ENCODE measurements around the gene GRK2.
A peak's percentile ranks its signal among the peaks of the same experiment; 100 is the strongest.
"Not testable (repeated sequence)": the region's sequence is repeated elsewhere in the genome, so short reads cannot be mapped to it uniquely, and the experiment has no call there.

Gene GRK2

DNA sequence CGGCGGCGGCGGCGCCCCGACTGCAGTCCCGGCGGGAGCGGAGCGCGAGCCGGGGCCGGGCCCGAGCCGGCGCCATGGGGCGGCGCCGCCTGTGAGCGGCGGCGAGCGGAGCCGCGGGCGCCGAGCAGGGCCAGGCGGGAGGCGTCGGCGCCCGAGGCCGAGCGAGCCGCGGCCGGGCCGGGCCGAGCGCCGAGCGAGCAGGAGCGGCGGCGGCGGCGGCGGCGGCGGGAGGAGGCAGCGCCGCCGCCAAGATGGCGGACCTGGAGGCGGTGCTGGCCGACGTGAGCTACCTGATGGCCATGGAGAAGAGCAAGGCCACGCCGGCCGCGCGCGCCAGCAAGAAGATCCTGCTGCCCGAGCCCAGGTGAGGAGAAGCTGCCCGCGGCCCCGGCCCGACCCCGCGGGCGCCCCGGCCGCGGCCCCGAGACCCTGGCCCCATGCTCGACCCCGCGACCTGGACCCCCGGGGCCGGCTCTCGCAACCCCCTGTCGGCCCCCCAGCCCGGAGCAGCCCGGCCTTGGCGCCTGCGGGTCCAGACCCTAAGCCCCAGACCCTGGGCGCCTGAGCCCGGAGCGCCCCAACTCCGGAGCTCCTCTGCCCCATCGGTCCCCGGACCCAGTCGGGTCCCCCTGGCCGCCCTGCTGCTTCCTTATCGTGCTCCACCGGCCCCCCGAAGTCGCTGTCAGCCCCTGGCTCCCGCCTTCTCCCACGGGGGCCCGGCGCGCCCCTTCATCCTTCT, at the start of gene GRK2:
GRK2 (plus strand) TSS at position 25 of the 739 bp plus-strand sequence; CDS start at position 252, 227 bp downstream.
- DNase-seq (ENCODE audit: low spot score) = peak; percentile 65

DNA sequence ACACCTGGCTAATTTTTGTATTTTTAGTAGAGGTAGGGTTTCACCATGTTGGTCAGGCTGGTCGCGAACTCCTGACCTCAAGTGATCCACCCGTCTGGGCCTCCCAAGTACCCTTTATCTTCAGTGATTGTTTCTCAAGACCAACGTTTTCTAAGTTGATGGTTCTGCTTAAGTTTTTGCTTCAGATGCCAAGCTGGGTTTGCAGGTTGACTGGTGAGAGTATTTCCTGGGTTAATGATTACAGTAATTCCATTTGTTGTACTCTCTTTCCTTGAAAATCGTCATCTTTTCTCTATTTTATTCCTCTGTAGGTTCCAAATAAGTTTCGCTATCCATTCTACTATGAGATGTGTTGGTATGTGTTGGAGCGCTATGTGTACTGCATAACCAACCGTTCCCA, 38.5 kb upstream of the GRK2 start:
- no peak for DNase-seq (ENCODE audit: low spot score)

DNA sequence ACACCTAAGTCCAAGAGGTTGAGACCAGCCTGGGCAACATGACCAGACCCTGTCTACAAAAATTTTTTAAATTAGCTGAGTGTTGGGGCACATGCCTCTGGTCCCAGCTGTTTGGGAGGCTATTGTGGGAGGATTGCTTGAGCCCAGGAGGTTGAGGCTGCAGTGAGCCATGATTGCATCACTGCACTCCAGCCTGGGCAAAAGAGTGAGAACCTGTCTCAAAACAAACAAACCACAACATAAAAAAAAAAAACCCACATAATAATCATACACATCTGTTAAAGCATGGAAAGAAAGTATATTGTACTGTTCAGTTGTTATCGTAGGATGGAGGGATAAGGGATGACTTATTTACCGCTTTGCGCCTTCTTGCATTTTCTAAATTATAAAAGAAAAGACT, 35.9 kb upstream of the GRK2 start:
- no peak for DNase-seq (ENCODE audit: low spot score)

DNA sequence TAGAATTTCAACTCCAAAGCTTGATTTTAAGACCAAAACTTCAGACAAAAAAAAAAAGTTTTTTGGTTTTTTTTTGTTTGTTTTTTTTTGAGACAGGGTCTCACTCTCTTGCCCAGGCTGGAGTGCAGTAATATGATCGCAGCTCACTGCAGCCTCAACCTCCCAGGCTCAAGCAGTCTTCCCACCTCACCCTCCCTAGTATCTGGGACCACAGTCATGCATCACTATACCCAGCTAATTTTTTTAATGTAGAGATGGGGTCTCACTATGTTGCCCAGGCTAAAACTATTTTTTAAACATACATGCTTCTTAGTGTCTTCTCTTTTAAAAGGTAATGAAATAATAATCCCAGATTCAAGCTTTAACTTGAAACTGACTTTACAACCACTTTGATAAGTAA, 35.4 kb upstream of the GRK2 start:
- DNase-seq (ENCODE audit: low spot score) = no peak

DNA sequence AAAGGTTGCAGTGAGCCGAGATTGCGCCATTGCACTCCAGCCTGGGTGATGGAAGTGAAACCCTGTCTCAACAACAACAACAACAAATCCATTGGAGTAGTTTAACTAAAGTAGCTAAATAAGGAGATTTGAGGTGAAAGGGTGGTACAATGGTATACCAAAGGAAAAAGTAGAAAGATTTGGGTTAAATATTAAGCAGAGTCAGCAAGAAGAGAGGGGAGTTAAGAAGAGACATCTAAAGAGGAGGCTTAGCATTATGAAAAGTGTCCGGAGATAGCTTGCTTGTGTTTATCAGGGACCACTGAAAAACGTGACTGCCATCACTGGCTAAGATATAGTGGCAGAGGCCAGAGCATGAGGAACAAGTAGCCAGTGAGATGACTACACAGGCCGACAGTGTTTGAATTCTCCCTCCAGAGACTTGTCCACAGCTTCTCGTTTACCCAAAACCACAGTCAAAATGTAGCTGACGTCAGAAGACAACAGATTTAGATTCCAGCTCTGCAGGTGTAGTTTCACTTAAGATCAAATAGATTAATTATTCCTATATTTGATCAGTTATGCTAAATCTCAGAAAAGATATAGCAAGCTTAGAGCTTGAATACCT, 32.6 kb upstream of the GRK2 start:
- DNase-seq (ENCODE audit: low spot score) = no peak

DNA sequence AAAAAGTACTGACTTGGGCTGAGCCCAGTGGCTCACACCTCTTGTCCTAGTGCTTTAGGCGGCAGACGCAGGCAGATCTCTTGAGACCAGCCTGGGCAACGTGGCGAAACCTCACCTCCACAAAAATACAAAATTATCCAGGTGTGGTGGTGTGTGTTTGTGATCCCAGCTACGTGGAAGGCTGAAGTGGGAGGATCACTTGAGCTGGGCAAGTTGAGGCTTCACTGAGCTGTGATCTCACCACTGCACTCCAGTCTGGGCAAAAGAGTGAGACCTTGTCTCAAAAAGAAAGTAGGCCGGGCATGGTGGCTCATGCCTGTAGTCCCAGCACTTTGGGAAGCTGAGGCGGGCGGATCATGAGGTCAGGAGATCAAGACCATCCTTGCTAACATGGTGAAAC, 31.7 kb upstream of the GRK2 start:
- not testable (repeated sequence) for DNase-seq (ENCODE audit: low spot score)

DNA sequence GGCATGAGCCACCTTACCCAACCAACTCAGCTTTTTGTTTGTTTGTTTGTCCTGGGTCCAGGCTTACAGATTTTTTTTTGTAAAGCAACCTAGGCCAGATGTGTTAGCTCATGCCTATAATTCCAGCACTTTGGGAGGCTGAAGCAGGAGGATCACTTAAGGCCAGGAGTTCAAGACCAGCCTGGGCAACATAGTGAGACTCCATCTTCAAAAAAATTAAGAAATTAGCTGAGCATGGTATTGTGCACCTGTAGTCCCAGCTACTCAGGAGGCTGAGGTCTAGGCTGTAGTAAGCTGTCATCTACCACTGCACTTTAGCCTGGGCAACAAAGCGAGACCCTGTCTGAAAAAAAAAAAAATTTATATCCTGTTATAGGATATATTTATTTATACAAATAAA, 28.7 kb upstream of the GRK2 start:
- DNase-seq (ENCODE audit: low spot score) = no peak

DNA sequence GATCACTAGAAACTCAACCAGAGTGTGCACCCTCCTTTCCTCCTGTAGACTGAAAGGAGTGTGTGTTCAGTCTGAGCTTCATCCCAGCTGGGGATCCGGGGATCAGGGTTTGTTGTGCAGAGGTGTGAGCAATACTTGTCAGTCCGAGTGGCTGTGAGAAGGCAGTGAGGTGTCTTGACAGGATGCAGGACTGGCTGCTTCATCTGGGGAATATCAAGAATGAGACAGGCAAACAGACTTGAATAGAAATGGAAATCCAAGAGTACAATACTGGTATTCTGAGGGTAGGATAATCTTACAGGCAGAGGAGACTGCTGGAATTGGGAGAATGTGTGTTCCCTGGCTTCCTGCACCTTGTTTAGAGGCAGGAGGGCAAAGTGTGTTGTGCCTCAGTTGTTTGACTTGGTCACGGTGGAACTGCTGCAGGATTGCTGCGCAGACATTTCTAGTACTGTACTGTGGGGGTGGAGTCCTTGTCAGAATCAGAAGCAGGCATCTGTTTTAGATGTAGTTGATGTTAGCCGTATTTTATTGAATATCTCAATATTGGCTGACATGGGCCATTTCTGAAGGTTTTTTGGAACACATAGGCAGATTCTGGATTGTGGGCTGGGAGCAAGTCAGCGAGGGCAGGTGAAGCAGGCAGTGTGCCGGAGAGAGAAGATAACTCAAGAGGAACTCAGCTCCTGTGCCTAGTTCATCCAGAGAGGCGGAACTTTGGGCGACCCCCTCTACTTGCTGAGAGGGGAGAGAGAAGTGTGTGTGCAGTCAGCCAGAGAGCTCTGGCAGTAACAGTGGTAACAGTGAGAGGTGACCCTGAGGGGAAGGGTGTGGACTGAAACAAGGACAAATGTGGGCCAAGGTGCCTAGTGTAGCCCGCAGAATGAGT, 27.1 kb upstream of the GRK2 start:
- DNase-seq (ENCODE audit: low spot score) = no peak

DNA sequence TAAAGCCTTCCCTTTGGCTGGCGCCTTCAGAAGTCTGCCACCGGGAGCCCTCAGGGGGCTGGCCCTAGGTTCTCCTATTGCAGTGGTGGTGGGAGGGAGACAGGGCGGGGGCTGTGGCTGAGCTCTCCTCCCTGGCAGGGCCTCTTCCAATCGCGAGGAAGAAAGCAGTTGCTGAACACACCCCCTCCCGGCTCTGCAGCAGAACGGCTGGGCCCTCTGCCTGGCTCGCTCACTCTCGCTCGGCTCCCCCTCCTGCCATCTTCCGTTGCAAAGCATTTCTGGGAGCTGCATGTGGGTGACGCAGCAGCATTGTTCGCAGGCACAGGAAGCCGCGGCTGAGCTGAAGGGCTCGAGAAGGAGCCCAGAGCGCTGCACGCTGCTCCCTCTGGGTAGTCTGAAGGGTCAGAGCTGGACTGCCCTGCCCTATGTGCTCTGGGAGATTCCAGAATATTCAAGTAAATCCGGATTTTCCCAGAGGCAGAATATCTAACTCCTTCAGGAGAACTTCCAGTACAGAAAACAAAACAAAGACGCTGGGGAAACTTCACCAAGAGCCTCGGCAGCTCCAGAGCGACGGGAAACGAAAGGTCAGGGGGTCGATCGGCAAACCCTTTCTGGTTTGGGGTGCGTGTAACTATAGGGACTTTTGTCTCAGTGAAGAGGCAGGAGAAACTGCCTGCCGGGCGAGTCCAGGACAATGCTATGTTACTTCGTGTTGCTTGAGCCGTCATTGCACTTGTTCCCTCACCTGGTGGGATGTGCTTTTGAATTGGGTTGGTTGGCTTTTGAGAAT, 26.3 kb upstream of the GRK2 start:
- DNase-seq (ENCODE audit: low spot score) = peak; percentile 99

DNA sequence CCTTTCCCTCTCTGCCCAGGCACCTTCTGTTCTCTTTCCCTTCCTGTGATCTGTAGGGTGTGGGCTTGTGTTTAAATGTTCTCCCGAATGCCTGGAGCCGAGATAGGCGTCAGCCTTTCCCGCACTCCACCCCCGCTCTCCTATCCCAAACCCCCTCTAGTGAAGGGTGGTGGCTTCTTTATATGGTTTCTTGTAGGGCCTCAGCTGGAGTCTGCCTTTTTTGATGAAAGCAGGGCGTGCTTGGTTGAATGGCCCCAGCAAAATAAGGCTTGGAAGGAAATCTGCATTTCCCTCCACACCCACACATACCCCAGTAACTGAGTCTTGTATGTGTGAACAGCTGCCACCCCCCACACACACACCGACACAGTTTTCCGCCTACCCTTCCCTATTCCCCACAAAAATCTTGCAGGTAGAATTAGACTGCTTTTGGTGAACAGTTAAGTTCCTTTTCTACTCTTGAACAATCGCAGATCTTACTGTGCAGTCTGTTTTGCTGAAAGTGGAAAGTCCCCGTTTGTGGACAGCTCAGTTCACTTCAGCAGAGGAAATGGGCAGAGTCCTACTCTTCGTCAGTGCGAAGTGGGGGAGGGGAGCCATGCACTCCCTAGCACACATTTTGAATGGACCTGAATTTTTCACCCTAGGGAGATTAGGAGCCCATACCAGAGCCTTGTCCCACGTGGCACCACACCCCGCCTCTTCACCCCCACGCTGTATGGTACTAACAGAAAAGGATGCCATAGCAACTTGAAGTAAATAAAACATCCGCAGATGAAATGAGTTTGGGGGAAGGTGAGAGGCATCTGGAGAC, 25.5 kb upstream of the GRK2 start:
- DNase-seq (ENCODE audit: low spot score) = peak; percentile 71

DNA sequence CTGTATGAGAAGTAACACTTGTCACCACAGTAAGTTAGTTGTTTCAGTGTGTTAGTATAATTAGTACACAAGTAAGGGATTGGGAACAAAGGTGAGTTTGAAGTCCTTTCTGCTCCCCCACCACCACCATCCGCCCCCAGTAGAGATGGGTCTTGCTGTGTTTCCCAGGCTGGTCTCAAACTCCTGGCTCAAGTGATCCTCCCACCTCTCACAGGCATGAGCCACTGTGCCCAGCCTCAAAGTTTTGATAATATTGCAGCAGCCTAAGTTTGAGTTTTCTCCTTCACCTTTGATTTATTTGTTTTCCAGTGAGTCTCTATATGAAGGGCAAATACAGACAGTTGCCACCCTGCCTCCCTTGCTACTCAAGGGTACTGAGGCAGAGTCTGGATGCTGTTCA, 23.7 kb upstream of the GRK2 start:
- no peak for DNase-seq (ENCODE audit: low spot score)

DNA sequence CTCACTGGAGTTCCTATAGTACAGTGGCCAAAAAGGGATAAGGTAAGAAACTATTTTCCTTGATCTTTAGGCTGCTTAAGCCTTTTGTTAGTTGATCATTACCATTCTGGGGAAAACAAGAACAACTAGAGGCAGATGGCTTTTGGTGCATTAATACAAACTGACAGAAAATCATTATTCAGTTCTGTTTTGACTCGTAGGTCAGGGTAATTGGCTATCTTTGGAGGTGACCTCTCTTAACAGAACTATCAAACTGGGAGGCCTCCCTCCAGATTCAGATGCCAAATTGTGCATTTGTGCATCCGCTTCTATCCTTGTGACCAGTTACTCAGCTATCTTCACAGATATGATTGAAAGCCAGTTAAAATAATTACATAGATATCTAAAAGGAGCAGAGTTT, 23.2 kb upstream of the GRK2 start:
- no peak for DNase-seq (ENCODE audit: low spot score)

DNA sequence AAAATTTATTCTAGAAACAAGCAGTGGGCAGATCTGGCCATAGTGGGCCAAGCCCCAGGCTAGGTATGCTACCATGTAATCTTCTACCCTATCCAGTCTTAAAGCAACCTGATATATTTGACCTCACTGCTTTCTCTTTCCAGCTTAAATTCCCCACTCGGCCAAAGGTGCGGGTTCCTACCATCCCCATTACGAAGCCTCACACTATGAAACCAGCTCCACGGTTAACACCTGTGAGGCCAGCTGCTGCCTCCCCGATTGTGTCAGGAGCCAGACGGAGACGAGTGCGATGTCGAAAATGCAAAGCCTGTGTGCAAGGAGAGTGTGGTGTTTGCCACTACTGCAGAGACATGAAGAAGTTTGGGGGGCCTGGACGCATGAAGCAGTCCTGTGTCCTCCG, 21.2 kb upstream of the GRK2 start:
- DNase-seq (ENCODE audit: low spot score) = no peak

DNA sequence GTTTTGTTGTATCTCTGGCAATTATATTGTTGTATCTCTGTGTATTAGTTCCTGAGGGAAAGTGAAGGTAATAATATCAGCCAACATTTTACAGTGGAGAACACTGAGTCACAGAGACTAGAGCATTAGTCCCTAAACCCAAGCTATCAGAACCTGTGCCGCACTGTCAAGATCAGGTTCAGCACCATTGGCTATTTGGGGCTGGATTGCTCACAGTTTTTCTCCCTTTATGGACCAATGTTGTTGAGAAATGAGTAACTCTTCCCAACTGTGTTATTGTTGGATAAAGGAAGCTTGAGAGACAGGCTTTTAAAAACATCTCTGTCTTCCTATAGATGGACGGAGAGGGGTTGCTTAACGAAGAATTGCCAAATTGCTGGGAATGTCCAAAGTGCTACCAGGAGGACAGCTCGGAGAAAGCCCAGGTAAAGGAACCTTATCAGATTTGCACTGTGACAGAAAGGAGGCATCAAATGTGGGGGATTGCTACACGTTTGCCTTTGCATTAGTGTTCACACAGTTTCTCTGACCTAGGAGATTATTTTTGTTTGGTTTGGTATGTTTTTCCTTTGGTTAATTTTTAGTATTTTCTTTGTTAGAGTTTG, 18.2 kb upstream of the GRK2 start:
- no peak for DNase-seq (ENCODE audit: low spot score)

DNA sequence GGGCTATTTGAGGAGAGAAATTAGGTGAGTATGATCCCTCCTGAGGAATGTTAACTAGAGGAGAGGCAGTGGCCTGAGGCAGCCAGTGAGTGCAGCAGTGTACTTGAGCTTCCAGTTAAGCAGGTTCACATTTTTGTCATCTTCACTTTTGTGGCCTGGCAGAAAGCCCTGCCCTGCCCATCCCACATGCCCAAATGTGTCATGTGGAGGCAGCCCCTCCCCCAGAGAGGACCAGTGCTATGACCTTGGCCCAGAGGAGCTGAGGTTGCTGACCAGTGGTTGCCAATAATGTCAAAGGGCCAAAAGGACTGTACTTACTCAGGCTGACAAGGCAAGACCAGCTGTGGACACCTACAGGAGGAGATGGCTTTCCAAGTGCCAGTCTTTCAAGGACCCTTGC, 17.6 kb upstream of the GRK2 start:
- DNase-seq (ENCODE audit: low spot score) = no peak

DNA sequence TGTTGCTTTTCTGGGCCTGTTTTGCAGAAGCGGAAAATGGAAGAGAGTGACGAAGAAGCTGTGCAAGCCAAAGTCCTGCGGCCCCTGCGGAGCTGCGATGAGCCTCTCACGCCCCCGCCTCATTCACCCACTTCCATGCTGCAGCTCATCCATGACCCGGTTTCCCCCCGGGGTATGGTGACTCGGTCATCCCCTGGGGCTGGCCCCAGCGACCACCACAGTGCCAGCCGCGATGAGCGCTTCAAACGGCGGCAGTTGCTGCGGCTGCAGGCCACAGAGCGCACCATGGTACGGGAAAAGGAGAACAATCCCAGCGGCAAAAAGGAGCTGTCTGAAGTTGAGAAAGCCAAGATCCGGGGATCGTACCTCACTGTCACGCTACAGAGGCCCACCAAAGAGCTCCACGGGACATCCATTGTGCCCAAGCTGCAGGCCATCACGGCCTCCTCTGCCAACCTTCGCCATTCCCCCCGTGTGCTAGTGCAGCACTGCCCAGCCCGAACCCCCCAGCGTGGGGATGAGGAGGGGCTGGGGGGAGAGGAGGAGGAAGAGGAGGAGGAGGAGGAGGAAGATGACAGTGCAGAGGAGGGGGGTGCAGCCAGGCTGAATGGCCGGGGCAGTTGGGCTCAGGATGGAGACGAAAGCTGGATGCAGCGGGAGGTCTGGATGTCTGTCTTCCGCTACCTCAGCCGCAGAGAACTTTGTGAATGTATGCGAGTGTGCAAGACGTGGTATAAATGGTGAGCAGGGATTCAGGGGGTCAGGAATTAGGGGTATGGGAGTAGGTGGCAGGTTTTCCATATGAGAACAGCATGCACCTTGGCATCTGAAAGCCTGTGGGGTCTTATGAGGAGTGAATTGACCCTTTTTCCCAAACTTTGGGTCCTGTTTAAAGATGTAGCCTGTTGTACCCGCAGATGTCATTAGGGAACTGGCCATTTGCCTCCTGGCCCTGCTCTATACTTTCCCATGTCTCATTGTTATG, 15.9 kb upstream of the GRK2 start:
- no peak for DNase-seq (ENCODE audit: low spot score)

DNA sequence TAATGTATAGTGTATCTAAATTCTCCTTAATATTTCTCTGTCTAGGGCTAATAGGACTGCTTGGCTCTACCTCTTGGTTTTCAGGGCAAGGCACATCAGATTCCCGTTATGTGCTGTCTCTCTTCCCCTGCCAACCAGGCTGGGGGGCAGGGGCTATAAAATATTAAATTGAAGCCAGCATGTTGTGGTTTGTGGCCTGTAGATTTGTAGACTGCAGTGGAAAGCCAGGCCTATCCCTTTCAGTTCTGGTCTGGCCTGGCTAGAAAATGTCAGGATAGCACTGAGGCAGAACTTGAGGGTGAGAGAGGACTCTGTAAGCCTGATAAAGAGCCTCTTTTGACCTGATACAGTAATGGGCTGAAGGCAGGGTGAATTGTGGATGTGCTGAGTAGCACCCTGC, 14.4 kb upstream of the GRK2 start:
- no peak for DNase-seq (ENCODE audit: low spot score)

DNA sequence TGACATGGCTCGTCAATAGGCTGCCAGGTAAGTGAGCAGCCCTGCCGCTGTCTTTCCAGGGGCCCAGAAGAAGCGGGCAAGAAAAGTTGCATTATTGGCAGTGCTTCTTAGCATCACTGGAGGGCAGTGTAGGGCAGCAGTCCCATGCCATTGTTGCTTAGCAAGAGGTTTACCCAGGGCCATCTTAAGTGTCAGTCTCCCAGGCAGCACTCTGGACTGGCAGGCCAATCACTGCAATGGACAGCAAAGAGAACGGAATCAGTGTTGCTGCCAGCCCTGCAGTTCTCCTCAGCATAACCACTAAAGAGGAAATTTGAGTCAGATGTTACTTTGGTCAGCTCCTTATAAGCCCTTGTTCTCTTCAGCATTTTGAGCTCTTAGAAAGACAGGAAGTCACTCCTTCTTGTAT, 13.4 kb upstream of the GRK2 start:
- DNase-seq (ENCODE audit: low spot score) = peak; percentile 40

DNA sequence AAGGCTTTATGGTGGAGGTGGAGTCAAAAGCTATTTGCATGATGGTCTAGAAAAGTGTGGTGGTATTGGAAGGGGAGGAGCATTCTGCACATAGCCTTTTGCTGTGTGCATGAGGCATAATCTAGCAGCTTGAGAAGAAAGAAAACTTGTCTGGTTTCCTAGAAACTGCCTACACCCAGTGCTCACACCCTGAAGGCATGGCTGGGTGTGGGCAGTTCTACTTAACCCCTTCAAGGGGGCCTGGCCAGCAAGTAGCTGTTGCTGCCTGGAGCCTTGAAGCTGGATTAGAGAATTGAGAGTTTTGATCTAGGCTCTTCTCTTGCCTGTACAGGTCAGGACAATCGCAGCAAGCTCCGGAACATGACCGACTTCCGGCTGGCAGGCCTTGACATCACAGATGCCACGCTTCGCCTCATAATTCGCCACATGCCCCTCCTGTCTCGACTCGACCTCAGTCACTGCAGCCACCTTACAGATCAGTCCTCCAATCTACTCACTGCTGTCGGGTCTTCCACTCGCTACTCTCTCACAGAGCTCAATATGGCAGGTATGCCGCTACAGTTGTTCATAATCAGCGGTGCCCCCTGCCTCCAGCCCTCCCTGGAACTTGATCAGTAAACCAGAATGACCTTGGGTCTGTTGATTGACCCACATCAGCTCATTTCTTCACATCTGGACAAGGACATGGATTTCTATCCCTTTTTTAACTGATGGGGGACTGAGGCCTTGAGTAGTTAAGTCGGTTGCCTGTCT, 12.2 kb upstream of the GRK2 start:
- DNase-seq (ENCODE audit: low spot score) = no peak
